WTC11 (cell line): ENCODE measurements around the gene OCEL1.

Source experiments
- CREB1 ChIP-seq: sonication (generic); formaldehyde crosslinking; IDR thresholded peaks from 2 replicates; pipeline ENCODE4 v1.8.0; 2023; ENCODE audit warnings: mild to moderate bottlenecking, missing genetic modification reagents
- CREM ChIP-seq: sonication (generic); formaldehyde crosslinking; IDR thresholded peaks from 2 replicates; pipeline ENCODE4 v1.8.1; 2022; ENCODE audit warnings: mild to moderate bottlenecking, missing genetic modification reagents, moderate library complexity
- HMGA2 ChIP-seq: fragments of 250-450 bp; sonication (Bioruptor Pico); IDR thresholded peaks from 2 replicates; pipeline ENCODE4 v1.4.0; 2021; ENCODE audit warnings: mild to moderate bottlenecking, moderate library complexity
- NFYB ChIP-seq: sonication (generic); formaldehyde crosslinking; conservative IDR thresholded peaks from 2 replicates; pipeline ENCODE4 v1.8.0; 2022; ENCODE audit warnings: low read depth, missing genetic modification reagents
- SMAD3 ChIP-seq: sonication (generic); formaldehyde crosslinking; IDR thresholded peaks from 2 replicates; pipeline ENCODE4 v1.8.0; 2022; ENCODE audit warnings: missing genetic modification reagents, mild to moderate bottlenecking, borderline replicate concordance
- ZNF232 ChIP-seq: sonication (generic); formaldehyde crosslinking; IDR thresholded peaks from 2 replicates; pipeline ENCODE4 v1.8.0; 2022; ENCODE audit warnings: mild to moderate bottlenecking, missing genetic modification reagents
- TF ChIP-seq, protein P1 (sequence below): fragments of 200-600 bp; IDR thresholded peaks from 2 replicates; pipeline ENCODE4 v1.8.0; 2022; ENCODE audit warnings: antibody characterized with exemption

DNA sequence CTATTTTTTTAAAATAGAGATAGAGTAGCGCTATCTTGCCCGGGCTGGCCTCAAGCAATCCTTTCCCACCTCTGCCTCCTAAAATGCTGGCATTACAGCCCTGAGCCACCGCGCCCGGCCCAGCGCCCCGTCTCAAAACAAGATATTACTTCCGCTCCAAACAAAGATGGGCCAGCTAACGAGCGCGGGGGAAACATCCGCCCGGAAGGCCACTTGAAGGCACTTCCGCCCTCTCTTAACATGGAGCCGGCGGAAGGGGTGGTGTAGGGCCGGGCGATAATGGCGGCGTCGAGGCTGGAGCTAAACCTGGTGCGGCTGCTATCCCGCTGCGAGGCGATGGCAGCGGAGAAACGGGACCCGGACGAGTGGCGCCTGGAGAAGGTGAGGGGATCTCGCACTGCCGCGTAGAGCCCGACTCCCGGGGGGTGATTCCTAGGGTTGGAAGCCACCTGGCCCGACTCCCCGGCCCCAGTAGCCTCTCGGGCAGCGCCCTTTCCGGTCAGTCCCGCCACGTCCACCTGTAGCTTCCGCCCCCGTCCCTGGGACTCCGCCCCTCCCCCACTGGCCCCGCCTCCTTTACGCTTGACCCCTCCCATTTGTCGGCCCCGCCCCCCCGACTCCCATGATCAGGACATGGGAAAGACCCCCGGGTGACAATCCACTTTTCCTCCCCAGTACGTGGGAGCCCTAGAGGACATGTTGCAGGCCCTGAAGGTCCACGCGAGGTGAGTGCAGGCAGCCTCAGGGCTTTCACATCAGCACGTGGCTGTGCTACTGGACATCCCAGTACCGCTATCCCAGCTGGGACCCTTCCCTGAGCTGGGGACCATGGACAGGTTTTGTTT lies 10.7 kb upstream of the OCEL1 start, which contains the start of gene USE1:
- TF ChIP-seq, protein P1, sequence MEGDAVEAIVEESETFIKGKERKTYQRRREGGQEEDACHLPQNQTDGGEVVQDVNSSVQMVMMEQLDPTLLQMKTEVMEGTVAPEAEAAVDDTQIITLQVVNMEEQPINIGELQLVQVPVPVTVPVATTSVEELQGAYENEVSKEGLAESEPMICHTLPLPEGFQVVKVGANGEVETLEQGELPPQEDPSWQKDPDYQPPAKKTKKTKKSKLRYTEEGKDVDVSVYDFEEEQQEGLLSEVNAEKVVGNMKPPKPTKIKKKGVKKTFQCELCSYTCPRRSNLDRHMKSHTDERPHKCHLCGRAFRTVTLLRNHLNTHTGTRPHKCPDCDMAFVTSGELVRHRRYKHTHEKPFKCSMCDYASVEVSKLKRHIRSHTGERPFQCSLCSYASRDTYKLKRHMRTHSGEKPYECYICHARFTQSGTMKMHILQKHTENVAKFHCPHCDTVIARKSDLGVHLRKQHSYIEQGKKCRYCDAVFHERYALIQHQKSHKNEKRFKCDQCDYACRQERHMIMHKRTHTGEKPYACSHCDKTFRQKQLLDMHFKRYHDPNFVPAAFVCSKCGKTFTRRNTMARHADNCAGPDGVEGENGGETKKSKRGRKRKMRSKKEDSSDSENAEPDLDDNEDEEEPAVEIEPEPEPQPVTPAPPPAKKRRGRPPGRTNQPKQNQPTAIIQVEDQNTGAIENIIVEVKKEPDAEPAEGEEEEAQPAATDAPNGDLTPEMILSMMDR = no peak
- 0 out of 2 replicates have a peak, but pooled peaks have one; percentile 59 for TF ChIP-seq CREM (CRISPR knock-in tag)
- peak; percentile 19; the same call in 1 of the 2 replicates for TF ChIP-seq ZNF232 (CRISPR knock-in tag)
- no peak for TF ChIP-seq HMGA2
- no peak for TF ChIP-seq NFYB (CRISPR knock-in tag)
- TF ChIP-seq SMAD3 (CRISPR knock-in tag) = no peak
- TF ChIP-seq CREB1 (CRISPR knock-in tag) = no peak
